Erythroblast (primary cell): ENCODE results near the gene GALNT8.
"Not testable (repeated sequence)": the region's sequence is repeated elsewhere in the genome, so short reads cannot be mapped to it uniquely, and the experiment has no call there.

Source experiments
- DNase-seq, 2 experiments: peaks; one replicate each; lab custom pipeline; 2025; lab: John Stamatoyannopoulos, UW
- GATA1 ChIP-seq: IDR thresholded peaks from 2 replicates; pipeline ENCODE4 v1.6.1; 2011; ENCODE audit warnings: low read depth, mild to moderate bottlenecking, control low read depth, low read length, moderate library complexity
- POLR2A ChIP-seq: IDR thresholded peaks from 2 replicates; pipeline ENCODE4 v1.6.1; 2011; ENCODE audit warnings: mild to moderate bottlenecking, low read length

GALNT8 gene

GRCh38 chr12:4723226-4723625 is 3.0 kb downstream of the GALNT8 start:
- no peak for TF ChIP-seq POLR2A
- no peak for TF ChIP-seq GATA1
- no peak for DNase-seq

GRCh38 chr12:4725057-4725456 is 4.9 kb downstream of the GALNT8 start:
- no peak for TF ChIP-seq GATA1
- no peak for TF ChIP-seq POLR2A

GRCh38 chr12:4734625-4735340 is 14.6 kb downstream of the GALNT8 start:
- no peak for DNase-seq
- TF ChIP-seq POLR2A: no peak
- TF ChIP-seq GATA1: no peak

More at GRCh38 chr12:4725057-4725456, 4.9 kb downstream of the GALNT8 start:
- DNase-seq: no peak

- DNase-seq: no peak
- TF ChIP-seq POLR2A (no peak), GATA1 (no peak)
Observed at GRCh38 chr12:4736091-4736490, 15.9 kb downstream of the GALNT8 start.

- no peak for DNase-seq
- no peak for TF ChIP-seq GATA1
- TF ChIP-seq POLR2A: no peak
Observed at GRCh38 chr12:4738541-4738940, 18.3 kb downstream of the GALNT8 start.

- DNase-seq: no peak
- TF ChIP-seq POLR2A (no peak), GATA1 (no peak)
Observed at GRCh38 chr12:4742416-4742970, 22.3 kb downstream of the GALNT8 start.

GRCh38 chr12:4743046-4743445 is 22.8 kb downstream of the GALNT8 start:
- DNase-seq: no peak
- TF ChIP-seq GATA1 (no peak), POLR2A (no peak)

GRCh38 chr12:4744709-4745108 is 24.5 kb downstream of the GALNT8 start:
- TF ChIP-seq POLR2A (no peak), GATA1 (no peak)

GRCh38 chr12:4745249-4745648 is 25.0 kb downstream of the GALNT8 start:
- TF ChIP-seq POLR2A (no peak), GATA1 (no peak)

More at GRCh38 chr12:4744709-4745108, 24.5 kb downstream of the GALNT8 start:
- no peak for DNase-seq

GRCh38 chr12:4751654-4752053 is 31.5 kb downstream of the GALNT8 start:
- not testable (repeated sequence) for DNase-seq

More at GRCh38 chr12:4745249-4745648, 25.0 kb downstream of the GALNT8 start:
- no peak for DNase-seq

- TF ChIP-seq GATA1 (no peak), POLR2A (no peak)
- DNase-seq: no peak
Observed at GRCh38 chr12:4762773-4763172, 42.6 kb downstream of the GALNT8 start.

GRCh38 chr12:4763549-4763948 is 43.3 kb downstream of the GALNT8 start:
- DNase-seq: no peak
- no peak for TF ChIP-seq GATA1
- no peak for TF ChIP-seq POLR2A

- no peak for DNase-seq
- no peak for TF ChIP-seq POLR2A
- no peak for TF ChIP-seq GATA1
Observed at GRCh38 chr12:4766445-4766844, 46.2 kb downstream of the GALNT8 start.

GRCh38 chr12:4767186-4767585 is 47.0 kb downstream of the GALNT8 start:
- TF ChIP-seq GATA1 (no peak), POLR2A (no peak)
- DNase-seq: no peak

- no peak for TF ChIP-seq POLR2A
- no peak for TF ChIP-seq GATA1
- no peak for DNase-seq
Observed at GRCh38 chr12:4768341-4768740, 48.1 kb downstream of the GALNT8 start.
